Fibroblast of villous mesenchyme (primary cell): ENCODE data around the gene STH. TPM values are rescaled to one million over a fixed set of nuclear protein-coding genes. Genes with fewer than 3 reads are reported as not detected.

Experiments used
- DNase-seq: peaks from one replicate; pipeline ENCODE4 v3.0.0-alpha.2; 2010; ENCODE audit warnings: low read depth
- H3K4me3 ChIP-seq: 2 replicates; pipeline ENCODE4 v1.5.1; 2011; ENCODE audit warnings: low read depth, mild to moderate bottlenecking, low read length
- CTCF ChIP-seq: IDR thresholded peaks from 2 replicates; pipeline ENCODE4 v1.5.1; 2012; ENCODE audit warnings: low read depth, mild to moderate bottlenecking, low read length; ENCODE audit not compliant: insufficient read depth
- total RNA-seq: library from RNA; depleted of rRNA; stranded (reverse); fragments of >200 nt; gene quantifications from 2 replicates; pipeline ENCODE4 v1.2.3, GENCODE V29; 2012

The STH gene
- total RNA-seq, 1 donor: not detected

- TF ChIP-seq CTCF: no peak
- H3K4me3 ChIP-seq: no peak overlapping the region
- no peak for DNase-seq
Observed at GRCh38 chr17:46047398-46047797, 48.3 kb downstream of the STH start.

GRCh38 chr17:46047856-46048255 is 48.8 kb downstream of the STH start:
- no peak for TF ChIP-seq CTCF

More at GRCh38 chr17:46047856-46048255, 48.8 kb downstream of the STH start:
- no peak overlapping the region for H3K4me3 ChIP-seq
- DNase-seq: no peak

Other genes starting within 250 kb of the STH start
- not detected in 2 replicates for gene CRHR1, start 214.9 kb upstream of the STH start, total RNA-seq
- gene SPPL2C, start 154.4 kb upstream of the STH start, total RNA-seq: not detected in 2 replicates
- under 0.01 TPM in 1 of 2 replicates, not detected in the other for gene MAPT, start 104.7 kb upstream of the STH start, total RNA-seq
- gene KANSL1, start 194.2 kb downstream of the STH start, total RNA-seq: 126 and 171 TPM in 2 replicates